CD14-positive monocyte (primary cell): ENCODE measurements around the gene PPT2. TPM values are rescaled to one million over a fixed set of nuclear protein-coding genes. Genes with fewer than 3 reads are reported as not detected.

Experiments used
- DNase-seq, 3 donors: peaks; one replicate each; pipeline ENCODE4 v3.0.0-alpha.2; 2011 to 2022
- H2AFZ ChIP-seq: 2 replicates; pipeline ENCODE4 v1.6.0; 2012; ENCODE audit warnings: mild to moderate bottlenecking, low read depth, low read length, inconsistent platforms; ENCODE audit not compliant: insufficient read depth, poor library complexity, severe bottlenecking
- H3K27ac ChIP-seq, 2 donors: 1 replicate in 1 of 2; 2 replicates in 1 of 2; pipeline ENCODE4 v1.5.1; 2012 to 2013; ENCODE audit warnings: low read length in 2 of 2, control low read depth in 1 of 2, inconsistent platforms in 1 of 2, low read depth in 1 of 2, mild to moderate bottlenecking in 1 of 2
- H3K27me3 ChIP-seq, 2 donors: one replicate each; pipeline versions ENCODE4 v1.6.0 to v1.6.1; 2011 to 2013; ENCODE audit warnings: low read length in 2 of 2; ENCODE audit not compliant: control insufficient read depth in 2 of 2, insufficient read depth in 2 of 2
- H3K36me3 ChIP-seq, 2 donors: replicated peaks in 1 of 2; 1 replicate in 1 of 2; 2 replicates in 1 of 2; pipeline versions ENCODE4 v1.5.1 to v1.6.1; 2012 to 2013; ENCODE audit warnings: low read length in 2 of 2, control low read depth in 1 of 2, inconsistent platforms in 1 of 2, mild to moderate bottlenecking in 1 of 2; ENCODE audit not compliant: insufficient read depth in 2 of 2, control insufficient read depth in 1 of 2
- H3K4me1 ChIP-seq, 2 donors: 1 replicate in 1 of 2; 2 replicates in 1 of 2; pipeline versions ENCODE4 v1.5.1 to v1.6.1; 2012 to 2013; ENCODE audit warnings: low read length in 2 of 2, control low read depth in 1 of 2, inconsistent platforms in 1 of 2, mild to moderate bottlenecking in 1 of 2, moderate library complexity in 1 of 2; ENCODE audit not compliant: insufficient read depth in 2 of 2, control insufficient read depth in 1 of 2
- H3K4me2 ChIP-seq: replicated peaks from 2 replicates; pipeline ENCODE3; 2012; ENCODE audit warnings: low read length, moderate library complexity, mild to moderate bottlenecking; ENCODE audit not compliant: poor library complexity, severe bottlenecking; ENCODE audit errors: extremely low read depth
- H3K4me3 ChIP-seq, 3 experiments: fragments of 200-600 bp in 1 of 3; sonication (generic) in 1 of 3; replicated peaks in 1 of 3; 1 replicate in 2 of 3; 2 replicates in 1 of 3; pipeline ENCODE4 v1.5.1; 2011 to 2013; ENCODE audit warnings: low read length in 3 of 3, mild to moderate bottlenecking in 3 of 3, control low read depth in 2 of 3, low read depth in 2 of 3, inconsistent platforms in 1 of 3, moderate library complexity in 1 of 3
- H3K79me2 ChIP-seq: 2 replicates; pipeline ENCODE4 v1.6.0; 2012; ENCODE audit warnings: mild to moderate bottlenecking, control low read depth, inconsistent platforms, low read length, moderate library complexity; ENCODE audit not compliant: insufficient read depth
- H3K9ac ChIP-seq: 2 replicates; pipeline ENCODE4 v1.6.0; 2017; ENCODE audit warnings: low read length, mild to moderate bottlenecking; ENCODE audit not compliant: insufficient read depth, poor library complexity, severe bottlenecking
- H3K9me3 ChIP-seq, 2 donors: replicated peaks in 1 of 2; 1 replicate in 1 of 2; 2 replicates in 1 of 2; pipeline versions ENCODE4 v1.5.1 to v1.6.1; 2012 to 2013; ENCODE audit warnings: low read length in 2 of 2, control low read depth in 1 of 2; ENCODE audit not compliant: control insufficient read depth in 1 of 2, insufficient read depth in 1 of 2
- H4K20me1 ChIP-seq: 2 replicates; pipeline ENCODE4 v1.6.0; 2012; ENCODE audit warnings: mild to moderate bottlenecking, low read length, control low read depth, moderate library complexity; ENCODE audit not compliant: insufficient read depth
- H3K27ac Mint-ChIP-seq, 7 donors: one replicate each; pipeline ENCODE4 v1.8.0; 2020; ENCODE audit warnings: mild to moderate bottlenecking in 7 of 7, mixed read lengths in 7 of 7, moderate library complexity in 6 of 7, inconsistent platforms in 2 of 7
- H3K27me3 Mint-ChIP-seq, 3 donors: one replicate each; pipeline ENCODE4 v1.8.0; 2021 to 2022; ENCODE audit warnings: low read depth in 3 of 3, mild to moderate bottlenecking in 3 of 3, mixed read lengths in 3 of 3, moderate library complexity in 3 of 3, inconsistent platforms in 1 of 3
- H3K36me3 Mint-ChIP-seq, 2 donors: one replicate each; pipeline ENCODE4 v1.8.0; 2020; ENCODE audit warnings: mixed read lengths in 2 of 2, inconsistent platforms in 1 of 2, mild to moderate bottlenecking in 1 of 2
- H3K4me1 Mint-ChIP-seq: one replicate; pipeline ENCODE4 v1.8.0; 2020; ENCODE audit warnings: mild to moderate bottlenecking, mixed read lengths
- H3K4me3 Mint-ChIP-seq, 2 donors: one replicate each; pipeline ENCODE4 v1.8.0; 2020; ENCODE audit warnings: mild to moderate bottlenecking in 2 of 2, mixed read lengths in 2 of 2, moderate library complexity in 1 of 2
- H3K9me3 Mint-ChIP-seq, 7 donors: one replicate each; pipeline ENCODE4 v1.8.0; 2020 to 2022; ENCODE audit warnings: mixed read lengths in 7 of 7, mild to moderate bottlenecking in 6 of 7, moderate library complexity in 6 of 7, inconsistent platforms in 2 of 7
- WGBS: methylation state at CpG from one replicate; pipeline ENCODE4 v1.1.5; 2013; ENCODE audit warnings: missing lambda C conversion rate; ENCODE audit not compliant: insufficient coverage; 5-methylcytosine and 5-hydroxymethylcytosine counted together
- intact Hi-C, 2 donors: fragments of 100-400 bp; cut with micrococcal nuclease; formaldehyde crosslinking; loops; one replicate each; pipeline versions ENCODE4 v1.15.0 to v1.15.1; 2023
- polyA plus RNA-seq, 3 donors: library from polyadenylated mRNA; depleted of rRNA in 1 of 3; unstranded in 2 of 3; stranded (reverse) in 1 of 3; fragments of 300-500 nt in 2 of 3; fragments of >200 nt in 1 of 3; fragmentation: Illumina TruSeq in 2 of 3; gene quantifications; 1 replicate in 2 of 3; 2 replicates in 1 of 3; pipeline ENCODE4 v1.2.3, GENCODE V29; 2012 to 2021
- TF ChIP-seq, protein P1 (sequence below): fragments of 200-600 bp; IDR thresholded peaks from one replicate; pipeline ENCODE4 v1.8.0; 2022; ENCODE audit warnings: antibody characterized with exemption, mild to moderate bottlenecking

PPT2 gene
- polyA plus RNA-seq, 3 donors = 1.4 to 4.0 (median 1.8) TPM

DNA sequence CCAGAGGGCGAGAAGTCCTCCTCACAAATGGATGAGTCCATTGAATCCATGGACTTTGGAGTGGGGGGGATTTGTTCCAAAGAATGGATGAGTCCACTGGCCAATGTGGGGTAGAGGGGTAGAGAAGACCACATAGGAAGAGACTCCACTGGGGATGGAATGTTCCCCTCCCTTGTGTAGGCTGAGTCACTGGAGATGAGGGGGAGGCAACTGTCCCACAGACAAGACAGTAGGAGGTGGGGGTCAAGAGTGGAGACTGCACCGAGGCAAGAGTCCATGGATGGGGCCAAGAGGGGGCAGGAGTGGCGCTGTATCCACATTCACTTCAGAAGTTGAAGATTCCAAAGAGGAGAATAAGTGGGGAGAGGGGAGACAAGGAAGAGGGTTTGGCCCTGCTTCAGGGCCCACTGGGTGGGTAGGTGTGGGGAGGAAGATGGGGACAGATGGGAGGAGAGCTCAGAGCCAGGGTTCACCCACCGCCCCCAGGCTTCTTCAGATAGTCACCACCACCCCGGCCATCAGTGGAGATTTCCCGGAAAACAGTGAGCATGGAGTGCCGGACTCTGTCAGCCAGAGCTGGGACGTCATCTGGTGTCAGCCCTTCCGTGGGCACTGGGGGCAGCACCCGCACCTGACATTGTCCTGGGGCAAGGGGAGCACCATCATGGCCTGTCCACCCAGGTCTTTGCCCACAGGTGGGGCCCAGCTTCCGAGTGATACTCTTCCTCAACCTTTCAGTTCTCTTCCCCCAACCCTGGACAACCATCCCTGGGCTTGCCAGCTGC, 15.1 kb downstream of the PPT2 start:
- Histone ChIP-seq H3K27ac (no peak overlapping the region), H3K36me3 (peaks cover 27 to 32% of the 10 kb centered on the region in 2 donors), H3K4me1 (peaks cover 7 to 13% of the 10 kb centered on the region in 2 donors), H3K79me2 (no peaks in the 10 kb centered on the region), H3K4me2 (no peak overlapping the region), H3K4me3 (no peak overlapping the region), H3K9me3 (no peaks in the 10 kb centered on the region), H2AFZ (no peak overlapping the region), H4K20me1 (no peaks in the 10 kb centered on the region), H3K27me3 (no peaks in the 10 kb centered on the region), H3K9ac (no peak overlapping the region)
- H3K27ac Mint-ChIP-seq = peak overlapping the region in 1 of 7 donors; percentile 16
- 95% methylated on average over 9 of the region's 11 CpGs for WGBS
- H3K9me3 Mint-ChIP-seq = no peaks in the 10 kb centered on the region
- no peak overlapping the region for H3K4me3 Mint-ChIP-seq
- TF ChIP-seq, protein P1, sequence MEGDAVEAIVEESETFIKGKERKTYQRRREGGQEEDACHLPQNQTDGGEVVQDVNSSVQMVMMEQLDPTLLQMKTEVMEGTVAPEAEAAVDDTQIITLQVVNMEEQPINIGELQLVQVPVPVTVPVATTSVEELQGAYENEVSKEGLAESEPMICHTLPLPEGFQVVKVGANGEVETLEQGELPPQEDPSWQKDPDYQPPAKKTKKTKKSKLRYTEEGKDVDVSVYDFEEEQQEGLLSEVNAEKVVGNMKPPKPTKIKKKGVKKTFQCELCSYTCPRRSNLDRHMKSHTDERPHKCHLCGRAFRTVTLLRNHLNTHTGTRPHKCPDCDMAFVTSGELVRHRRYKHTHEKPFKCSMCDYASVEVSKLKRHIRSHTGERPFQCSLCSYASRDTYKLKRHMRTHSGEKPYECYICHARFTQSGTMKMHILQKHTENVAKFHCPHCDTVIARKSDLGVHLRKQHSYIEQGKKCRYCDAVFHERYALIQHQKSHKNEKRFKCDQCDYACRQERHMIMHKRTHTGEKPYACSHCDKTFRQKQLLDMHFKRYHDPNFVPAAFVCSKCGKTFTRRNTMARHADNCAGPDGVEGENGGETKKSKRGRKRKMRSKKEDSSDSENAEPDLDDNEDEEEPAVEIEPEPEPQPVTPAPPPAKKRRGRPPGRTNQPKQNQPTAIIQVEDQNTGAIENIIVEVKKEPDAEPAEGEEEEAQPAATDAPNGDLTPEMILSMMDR = no peak
- H3K27me3 Mint-ChIP-seq = peaks cover 0 to 3% (median 0%) of the 10 kb centered on the region in 3 donors
- intact Hi-C loops = no loop called here
- H3K36me3 Mint-ChIP-seq = peaks cover 32 to 38% of the 10 kb centered on the region in 2 donors
- H3K4me1 Mint-ChIP-seq = peaks cover 14% of the 10 kb centered on the region
- DNase-seq = no peak

DNA sequence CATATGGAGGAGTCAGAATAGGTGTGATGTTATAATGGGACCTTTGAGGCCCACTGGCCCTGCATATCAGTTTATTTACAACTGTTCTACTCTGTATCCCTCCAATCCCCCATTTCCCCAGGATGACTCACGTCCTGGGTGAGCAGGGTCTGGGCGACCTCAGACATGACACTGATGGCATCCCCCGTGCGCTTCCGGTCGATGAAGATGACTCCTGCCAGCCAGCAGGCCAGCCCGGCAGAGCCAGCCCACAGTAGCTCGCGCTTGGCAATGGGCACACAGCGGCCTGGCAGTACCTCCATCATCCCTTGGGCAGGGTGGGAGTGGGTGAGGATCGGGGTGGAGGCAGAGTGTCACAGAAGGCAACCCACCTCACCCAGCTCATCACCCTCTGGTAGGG, 16.4 kb downstream of the PPT2 start:
- Histone ChIP-seq H3K9me3 (no peaks in the 10 kb centered on the region), H4K20me1 (no peaks in the 10 kb centered on the region), H3K4me3 (no peak overlapping the region), H3K4me1 (peaks cover 14 to 20% of the 10 kb centered on the region in 2 donors), H3K4me2 (no peak overlapping the region), H3K27ac (no peak overlapping the region), H3K36me3 (peaks cover 27 to 32% of the 10 kb centered on the region in 2 donors), H2AFZ (no peak overlapping the region), H3K79me2 (peaks cover 11% of the 10 kb centered on the region), H3K9ac (no peak overlapping the region), H3K27me3 (no peaks in the 10 kb centered on the region)
- Mint-ChIP-seq H3K4me3 (no peak overlapping the region), H3K36me3 (peaks cover 32 to 38% of the 10 kb centered on the region in 2 donors), H3K27me3 (peaks cover 0 to 3% (median 0%) of the 10 kb centered on the region in 3 donors), H3K4me1 (peaks cover 25% of the 10 kb centered on the region), H3K9me3 (no peaks in the 10 kb centered on the region), H3K27ac (peak overlapping the region in 3 of 7 donors; percentile 47 to 64 (median 48))
- intact Hi-C loops = no loop called here
- TF ChIP-seq, protein P1 = no peak
- DNase-seq = no peak
- WGBS = 87% methylated on average over 2 of the region's 11 CpGs
